Measurements from ENCODE around the gene SMIM1.
A peak's percentile ranks its signal among the peaks of the same experiment; 100 is the strongest.

SMIM1 gene

GRCh38 chr1:3741566-3742438 is 30.7 kb upstream of the SMIM1 start:
- TF ChIP-seq CTCF (conservative IDR thresholded peaks at IDR 0.05; ENCODE audit: low read depth), result no peak
- no peak for DNase-seq (ENCODE audit: low spot score)
- CTCF ChIA-PET, result interaction anchor here (0.5 to 1.1 kb wide), 2 partner anchors 47 to 93 kb away, joined by 3 read pairs; no protein-coding TSS in a partner anchor
- peak overlapping the region; percentile 6; the same call in 1 of the 2 replicates for H3K27ac ChIP-seq
- POLR2A ChIA-PET (ENCODE audit: low non-redundant PET), result no interaction called here

GRCh38 chr1:3742439-3743298 is 29.9 kb upstream of the SMIM1 start:
- no peak for DNase-seq (ENCODE audit: low spot score)
- H3K27ac ChIP-seq, result 0 out of 2 replicates have a peak overlapping the region, but pooled peaks have one; percentile 14
- ChIA-PET CTCF (interaction anchor here (0.5 to 1.1 kb wide), 2 partner anchors 48 to 94 kb away, joined by 3 read pairs; no protein-coding TSS in a partner anchor), POLR2A (ENCODE audit: low non-redundant PET) (no interaction called here)
- TF ChIP-seq CTCF (conservative IDR thresholded peaks at IDR 0.05; ENCODE audit: low read depth), result no peak

- TF ChIP-seq CTCF (conservative IDR thresholded peaks at IDR 0.05; ENCODE audit: low read depth), result no peak
- POLR2A ChIA-PET (ENCODE audit: low non-redundant PET), result no interaction called here
- 0 out of 2 replicates have a peak overlapping the region, but pooled peaks have one; percentile 14 for H3K27ac ChIP-seq
- DNase-seq (ENCODE audit: low spot score), result no peak
- CTCF ChIA-PET, result no interaction called here
These were observed 29.1 kb upstream of the SMIM1 start for GRCh38 chr1:3743421-3743820.

- H3K27ac ChIP-seq, result no peak overlapping the region
- POLR2A ChIA-PET (ENCODE audit: low non-redundant PET), result no interaction called here
- no peak for TF ChIP-seq CTCF (conservative IDR thresholded peaks at IDR 0.05; ENCODE audit: low read depth)
- no peak for DNase-seq (ENCODE audit: low spot score)
- CTCF ChIA-PET, result no interaction called here
These were observed 28.7 kb upstream of the SMIM1 start for GRCh38 chr1:3743826-3744225.

GRCh38 chr1:3744646-3745045 is 27.9 kb upstream of the SMIM1 start:
- no peak overlapping the region for H3K27ac ChIP-seq
- ChIA-PET POLR2A (ENCODE audit: low non-redundant PET) (no interaction called here), CTCF (no interaction called here)
- DNase-seq (ENCODE audit: low spot score), result no peak
- TF ChIP-seq CTCF (conservative IDR thresholded peaks at IDR 0.05; ENCODE audit: low read depth), result no peak

- CTCF ChIA-PET, result no interaction called here
These were observed 27.5 kb upstream of the SMIM1 start for GRCh38 chr1:3745071-3745470.

More at GRCh38 chr1:3745071-3745470, 27.5 kb upstream of the SMIM1 start:
- no peak for DNase-seq (ENCODE audit: low spot score)
- no peak overlapping the region for H3K27ac ChIP-seq
- no peak for TF ChIP-seq CTCF (conservative IDR thresholded peaks at IDR 0.05; ENCODE audit: low read depth)
- POLR2A ChIA-PET (ENCODE audit: low non-redundant PET), result no interaction called here
